HepG2 (cell line): Measurements from ENCODE around the gene XPR1. TPM values are rescaled to one million over a fixed set of nuclear protein-coding genes. Genes with fewer than 3 reads are reported as not detected.
A peak's percentile ranks its signal among the peaks of the same experiment; 100 is the strongest.

Source experiments
- ARID5B ChIP-seq: IDR thresholded peaks from 2 replicates; pipeline ENCODE4 v1.4.0; 2020; ENCODE audit warnings: mild to moderate bottlenecking, missing genetic modification reagents
- CCDC6 ChIP-seq: sonication (generic); formaldehyde crosslinking; IDR thresholded peaks from 2 replicates; pipeline ENCODE4 v1.8.1; 2022; ENCODE audit warnings: mild to moderate bottlenecking, missing genetic modification reagents, moderate library complexity
- DNMT1 ChIP-seq: sonication (generic); formaldehyde crosslinking; IDR thresholded peaks from 2 replicates; pipeline ENCODE4 v1.5.1; 2020; ENCODE audit warnings: mild to moderate bottlenecking, missing genetic modification reagents
- FOXA3 ChIP-seq: IDR thresholded peaks from 2 replicates; pipeline ENCODE4 v1.6.1; 2016; ENCODE audit warnings: missing genetic modification reagents, missing compliant biosample characterization
- MTA1 ChIP-seq: sonication (generic); formaldehyde crosslinking; IDR thresholded peaks from 2 replicates; pipeline ENCODE4 v1.4.0; 2020; ENCODE audit warnings: missing genetic modification reagents, mild to moderate bottlenecking, borderline replicate concordance
- NR2C2 ChIP-seq: sonication (generic); formaldehyde crosslinking; IDR thresholded peaks from 2 replicates; pipeline ENCODE4 v1.4.0; 2020; ENCODE audit warnings: missing genetic modification reagents, mild to moderate bottlenecking, moderate library complexity, borderline replicate concordance
- NRL ChIP-seq: sonication (generic); formaldehyde crosslinking; IDR thresholded peaks from 2 replicates; pipeline ENCODE4 v1.5.0; 2020; ENCODE audit warnings: missing genetic modification reagents, mild to moderate bottlenecking, moderate library complexity, borderline replicate concordance
- PLRG1 ChIP-seq: fragments of 450-650 bp; conservative IDR thresholded peaks from 2 replicates; pipeline ENCODE4 v1.6.1; 2016
- PRDM15 ChIP-seq: sonication (generic); formaldehyde crosslinking; IDR thresholded peaks from 2 replicates; pipeline ENCODE4 v1.4.0; 2020; ENCODE audit warnings: missing genetic modification reagents
- SALL1 ChIP-seq: sonication (generic); formaldehyde crosslinking; IDR thresholded peaks from 2 replicates; pipeline ENCODE4 v1.8.0; 2022; ENCODE audit warnings: mild to moderate bottlenecking, missing genetic modification reagents
- SAP130 ChIP-seq: IDR thresholded peaks from 2 replicates; pipeline ENCODE4 v1.6.1; 2016; ENCODE audit warnings: low read depth
- SMC3 ChIP-seq: IDR thresholded peaks from 2 replicates; pipeline ENCODE4 v1.6.1; 2011; ENCODE audit warnings: low read length, improper control_type of control experiment
- TAF1 ChIP-seq: sonication (generic); formaldehyde crosslinking; IDR thresholded peaks from 2 replicates; pipeline ENCODE4 v1.4.0; 2020; ENCODE audit warnings: missing genetic modification reagents
- ZBTB1 ChIP-seq: sonication (generic); formaldehyde crosslinking; IDR thresholded peaks from 2 replicates; pipeline ENCODE4 v1.4.0; 2020; ENCODE audit warnings: missing genetic modification reagents, borderline replicate concordance
- ZNF567 ChIP-seq: sonication (generic); formaldehyde crosslinking; IDR thresholded peaks from 2 replicates; pipeline ENCODE4 v1.8.1; 2023; ENCODE audit warnings: mild to moderate bottlenecking, missing genetic modification reagents, borderline replicate concordance
- ZNF646 ChIP-seq: sonication (generic); formaldehyde crosslinking; IDR thresholded peaks from 2 replicates; pipeline ENCODE4 v1.9.0; 2021; ENCODE audit warnings: mild to moderate bottlenecking, missing genetic modification reagents
- ZNF703 ChIP-seq: sonication (generic); formaldehyde crosslinking; IDR thresholded peaks from 2 replicates; pipeline ENCODE4 v1.5.1; 2020; ENCODE audit warnings: missing genetic modification reagents, mild to moderate bottlenecking, moderate library complexity, borderline replicate concordance
- polyA plus RNA-seq, 8 experiments: library from polyadenylated mRNA; depleted of rRNA in 3 of 8; stranded (reverse) in 7 of 8; unstranded in 1 of 8; fragments of >200 nt; fragmentation: Illumina TruSeq in 4 of 8; extraction: Trizol in 4 of 8; gene quantifications; 2 replicates each; pipeline versions ENCODE4 v1.2.1 to v1.2.3, GENCODE V29; 2011 to 2016; ENCODE audit warnings: low read depth in 4 of 8, missing spikeins in 1 of 8, mixed read lengths in 1 of 8; ENCODE audit not compliant: insufficient read depth in 1 of 8
- total RNA-seq, 5 experiments: library from RNA; depleted of rRNA; stranded (reverse); fragments of >200 nt; fragmentation: Illumina TruSeq; extraction: Trizol; gene quantifications; 2 replicates each; pipeline ENCODE4 v1.2.3, GENCODE V29; 2016; ENCODE audit warnings: low read depth in 1 of 5

Gene XPR1
- total and polyA plus RNA-seq, 2 of the 13 experiments (the other 11 are each of a cell fraction or from before 2014, with no cell fraction given), result 22.3 to 23.6 TPM

GRCh38 chr1:180927348-180927747 lies 295.5 kb downstream of the XPR1 start (continued):
- TF ChIP-seq PLRG1, result no peak
- TF ChIP-seq SMC3, result no peak
- TF ChIP-seq CCDC6 (CRISPR knock-in tag), result no peak
- TF ChIP-seq ZNF646 (CRISPR knock-in tag), result no peak
- TF ChIP-seq DNMT1 (CRISPR knock-in tag), result no peak
- TF ChIP-seq ARID5B (CRISPR knock-in tag), result no peak; the same call in 1 of the 2 replicates
- no peak for TF ChIP-seq NR2C2 (CRISPR knock-in tag)
- no peak for TF ChIP-seq ZNF703 (CRISPR knock-in tag)
- TF ChIP-seq PRDM15 (CRISPR knock-in tag), result no peak
- peak; percentile 55 for TF ChIP-seq SAP130 (CRISPR knock-in tag)
- TF ChIP-seq ZNF567, result no peak
- TF ChIP-seq SALL1 (CRISPR knock-in tag), result no peak
- no peak for TF ChIP-seq FOXA3
- TF ChIP-seq TAF1 (CRISPR knock-in tag), result no peak
- TF ChIP-seq ZBTB1 (CRISPR knock-in tag), result no peak
- TF ChIP-seq MTA1 (CRISPR knock-in tag), result no peak; the same call in 1 of the 2 replicates
- no peak for TF ChIP-seq NRL (CRISPR knock-in tag)
